Mesenchymal stem cell (in vitro differentiated cells and primary cell): Measurements from ENCODE around the gene GEMIN5.

Source experiments
- DNase-seq: peaks from one replicate; pipeline ENCODE4 v3.0.0-alpha.2; 2013
- H2AFZ ChIP-seq: one replicate; pipeline ENCODE4 v1.6.1; 2013; ENCODE audit warnings: low read depth, mild to moderate bottlenecking, control low read depth, inconsistent platforms, low read length, moderate library complexity
- H2AK5ac ChIP-seq: 2 replicates; pipeline ENCODE4 v1.6.1; 2013; ENCODE audit warnings: low read length, moderate library complexity, mild to moderate bottlenecking, inconsistent platforms; ENCODE audit not compliant: severe bottlenecking
- H2BK120ac ChIP-seq: one replicate; pipeline ENCODE4 v1.6.1; 2013; ENCODE audit warnings: low read depth, mild to moderate bottlenecking, inconsistent platforms, low read length, moderate library complexity
- H2BK12ac ChIP-seq, 2 experiments: one replicate each; pipeline ENCODE4 v1.6.1; 2013; ENCODE audit warnings: inconsistent platforms in 2 of 2, low read length in 2 of 2, mild to moderate bottlenecking in 2 of 2, moderate library complexity in 2 of 2, control low read depth in 1 of 2
- H2BK15ac ChIP-seq: one replicate; pipeline ENCODE4 v1.6.1; 2013; ENCODE audit warnings: mild to moderate bottlenecking, low read depth, inconsistent platforms; ENCODE audit not compliant: poor library complexity, severe bottlenecking
- H2BK5ac ChIP-seq: 2 replicates; pipeline ENCODE4 v1.6.1; 2013; ENCODE audit warnings: low read depth, mild to moderate bottlenecking, low read length, control low read depth, inconsistent platforms; ENCODE audit not compliant: poor library complexity, severe bottlenecking
- H3K14ac ChIP-seq, 2 experiments: one replicate each; pipeline ENCODE4 v1.6.1; 2013; ENCODE audit warnings: inconsistent platforms in 2 of 2, low read length in 2 of 2, control low read depth in 1 of 2, mild to moderate bottlenecking in 1 of 2, moderate library complexity in 1 of 2
- H3K18ac ChIP-seq, 2 experiments: one replicate each; pipeline ENCODE4 v1.6.1; 2013; ENCODE audit warnings: inconsistent platforms in 2 of 2, low read length in 2 of 2, control low read depth in 1 of 2, low read depth in 1 of 2, mild to moderate bottlenecking in 1 of 2
- H3K23ac ChIP-seq, 2 experiments: one replicate each; pipeline ENCODE4 v1.6.1; 2013; ENCODE audit warnings: inconsistent platforms in 2 of 2, low read length in 2 of 2, mild to moderate bottlenecking in 2 of 2, moderate library complexity in 2 of 2, control low read depth in 1 of 2
- H3K27ac ChIP-seq: 2 replicates; pipeline ENCODE4 v1.5.1; 2013; ENCODE audit warnings: mild to moderate bottlenecking, moderate library complexity, low read length, control low read depth, inconsistent platforms; ENCODE audit not compliant: poor library complexity, severe bottlenecking
- H3K27me3 ChIP-seq, 2 experiments: 2 replicates each; pipeline versions ENCODE4 v1.6.1 to v1.7.0; 2013; ENCODE audit warnings: low read length in 2 of 2, mild to moderate bottlenecking in 2 of 2, moderate library complexity in 2 of 2, control low read depth in 1 of 2, inconsistent platforms in 1 of 2; ENCODE audit not compliant: control insufficient read depth in 1 of 2, insufficient read depth in 1 of 2
- H3K36me3 ChIP-seq, 2 experiments: 2 replicates each; pipeline versions ENCODE4 v1.6.1 to v1.7.0; 2013; ENCODE audit warnings: low read length in 2 of 2, control low read depth in 1 of 2, inconsistent platforms in 1 of 2, low read depth in 1 of 2, mild to moderate bottlenecking in 1 of 2; ENCODE audit not compliant: insufficient read depth in 2 of 2, control insufficient read depth in 1 of 2
- H3K4ac ChIP-seq, 2 experiments: one replicate each; pipeline ENCODE4 v1.6.1; 2013; ENCODE audit warnings: inconsistent platforms in 2 of 2, low read length in 2 of 2, mild to moderate bottlenecking in 2 of 2, moderate library complexity in 2 of 2, control low read depth in 1 of 2, low read depth in 1 of 2
- H3K4me1 ChIP-seq: 2 replicates; pipeline ENCODE4 v1.6.1; 2013; ENCODE audit warnings: low read depth, low read length, control low read depth; ENCODE audit not compliant: control insufficient read depth, insufficient read depth
- H3K4me2 ChIP-seq: 2 replicates; pipeline ENCODE4 v1.6.1; 2013; ENCODE audit warnings: low read length, mild to moderate bottlenecking, inconsistent platforms; ENCODE audit not compliant: poor library complexity, severe bottlenecking
- H3K4me3 ChIP-seq, 2 experiments: 2 replicates each; pipeline versions ENCODE4 v1.5.1 to v1.7.0; 2013; ENCODE audit warnings: low read length in 2 of 2, mild to moderate bottlenecking in 2 of 2, control low read depth in 1 of 2, low read depth in 1 of 2; ENCODE audit not compliant: insufficient read depth in 1 of 2
- H3K79me1 ChIP-seq: replicated peaks from 2 replicates; pipeline ENCODE4 v1.6.1; 2013; ENCODE audit warnings: mild to moderate bottlenecking, control low read depth, low read length, inconsistent platforms; ENCODE audit not compliant: poor library complexity, severe bottlenecking
- H3K9ac ChIP-seq: 2 replicates; pipeline ENCODE4 v1.7.0; 2013; ENCODE audit warnings: mild to moderate bottlenecking, low read length, moderate library complexity
- H3K9me3 ChIP-seq: 2 replicates; pipeline ENCODE4 v1.7.0; 2013; ENCODE audit warnings: mild to moderate bottlenecking, low read length; ENCODE audit not compliant: control insufficient read depth
- H4K8ac ChIP-seq: one replicate; pipeline ENCODE4 v1.6.1; 2013; ENCODE audit warnings: inconsistent platforms, mild to moderate bottlenecking, low read length, moderate library complexity
- H4K91ac ChIP-seq: one replicate; pipeline ENCODE4 v1.6.1; 2013; ENCODE audit warnings: mild to moderate bottlenecking, low read length, inconsistent platforms
- WGBS: methylation state at CpG from one replicate; pipeline ENCODE4 v1.1.7; 2013; ENCODE audit warnings: mixed read lengths; 5-methylcytosine and 5-hydroxymethylcytosine counted together

The GEMIN5 gene

DNA sequence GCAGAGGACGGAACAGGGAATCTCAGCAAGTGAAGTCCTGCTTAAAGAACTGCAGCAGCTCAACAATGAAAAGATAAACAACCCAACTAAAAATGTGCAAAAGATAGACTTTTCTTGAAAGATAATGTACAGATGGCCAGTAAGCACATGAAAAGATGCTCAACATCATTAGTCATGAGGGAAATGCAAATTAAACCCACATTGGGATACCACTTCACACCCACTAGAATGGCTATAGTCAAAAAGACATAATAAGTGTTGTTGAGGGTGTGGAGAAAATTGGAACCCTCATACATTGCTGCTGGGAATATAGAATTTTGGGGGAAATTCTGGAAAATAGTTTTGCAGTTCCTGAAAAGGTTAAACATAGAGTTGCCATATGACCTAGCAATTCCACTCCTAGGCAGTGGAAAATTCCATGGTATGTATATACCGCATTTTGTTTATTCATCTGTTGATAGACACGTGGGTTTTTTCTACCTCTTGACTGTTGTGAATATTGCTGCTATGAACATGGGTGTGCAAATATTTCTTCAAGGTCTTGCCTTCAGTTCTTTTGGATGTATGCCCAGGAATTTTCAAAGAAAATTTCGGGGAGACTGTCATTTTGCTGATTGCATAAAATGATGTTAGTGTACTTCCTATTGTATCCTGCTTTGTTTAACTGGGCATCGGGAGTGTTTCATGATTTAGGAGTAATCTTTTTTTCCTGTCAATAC is 72.4 kb downstream of the GEMIN5 start:
- no peaks in the 10 kb centered on the region for H3K9me3 ChIP-seq
- 85% methylated on average over 5 of the region's 5 CpGs for WGBS
- H2AFZ ChIP-seq: no peak overlapping the region
- DNase-seq: peak; percentile 23
- H2BK12ac ChIP-seq: no peak overlapping the region
- H3K79me1 ChIP-seq: peaks cover 19% of the 10 kb centered on the region
- no peak overlapping the region for H4K8ac ChIP-seq
- H3K18ac ChIP-seq: no peak overlapping the region
- H2BK5ac ChIP-seq: no peak overlapping the region
- no peak overlapping the region for H3K14ac ChIP-seq
- no peak overlapping the region for H2BK120ac ChIP-seq
- H3K36me3 ChIP-seq: peaks cover 31 to 61% of the 10 kb centered on the region in 2 experiments
- no peak overlapping the region for H3K4me3 ChIP-seq
- H3K27me3 ChIP-seq: no peaks in the 10 kb centered on the region
- H3K27ac ChIP-seq: no peak overlapping the region
- H3K4ac ChIP-seq: no peak overlapping the region
- H2AK5ac ChIP-seq: no peak overlapping the region
- H3K4me2 ChIP-seq: no peak overlapping the region
- H3K23ac ChIP-seq: no peak overlapping the region
- no peak overlapping the region for H4K91ac ChIP-seq
- H3K4me1 ChIP-seq: peaks cover 4% of the 10 kb centered on the region
- no peak overlapping the region for H2BK15ac ChIP-seq
- no peak overlapping the region for H3K9ac ChIP-seq

DNA sequence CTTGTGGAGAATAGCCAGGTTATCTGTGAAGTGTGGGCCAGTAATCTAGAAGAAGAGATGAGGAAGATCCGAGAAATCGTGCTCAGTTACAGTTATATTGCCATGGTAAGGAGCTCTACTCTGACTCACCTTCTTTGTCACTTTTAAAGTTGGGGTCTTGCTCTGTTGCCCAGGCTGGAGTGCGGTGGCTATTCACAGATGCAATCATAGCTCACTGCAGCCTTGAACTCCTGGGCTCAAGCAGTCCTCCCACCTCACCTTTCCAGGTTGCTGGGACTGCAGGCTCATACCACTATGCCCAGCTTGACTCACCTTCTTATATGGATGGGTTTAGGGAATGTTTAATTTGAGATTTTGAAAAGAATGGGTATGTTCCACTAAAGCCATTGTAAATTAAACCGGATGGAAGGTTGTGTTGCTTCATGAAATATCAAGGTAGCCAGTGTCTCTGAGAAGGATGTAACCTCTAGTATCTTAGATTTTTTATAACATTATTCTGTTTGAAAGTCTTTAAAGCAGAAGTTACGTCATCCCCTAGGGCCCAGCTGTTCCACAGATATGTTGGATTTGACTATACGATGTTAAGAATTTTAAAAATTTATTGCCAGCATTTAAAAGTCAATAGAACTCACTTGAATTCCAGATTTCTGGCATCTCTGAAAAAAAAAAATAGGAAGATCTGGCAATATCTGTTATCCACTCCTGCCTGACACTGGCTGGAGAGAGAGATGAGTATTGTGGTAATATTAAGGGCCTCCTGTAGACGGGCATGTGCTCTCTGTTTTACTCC is 74.5 kb downstream of the GEMIN5 start:
- 94% methylated on average over 6 of the region's 7 CpGs for WGBS
- H3K9ac ChIP-seq: no peak overlapping the region

GRCh38 chr5:154862766-154863165 is 75.2 kb downstream of the GEMIN5 start:
- H3K79me1 ChIP-seq: peaks cover 9% of the 10 kb centered on the region
- H3K23ac ChIP-seq: no peak overlapping the region
- H2BK12ac ChIP-seq: no peak overlapping the region
- H4K91ac ChIP-seq: no peak overlapping the region
- no peak overlapping the region for H3K27ac ChIP-seq
- no peak overlapping the region for H2AFZ ChIP-seq
- no peak overlapping the region for H4K8ac ChIP-seq
- H3K18ac ChIP-seq: no peak overlapping the region
- no peak overlapping the region for H3K4me2 ChIP-seq
- peaks cover 7% of the 10 kb centered on the region for H3K4me1 ChIP-seq
- H3K4ac ChIP-seq: no peak overlapping the region
- no peak overlapping the region for H2BK120ac ChIP-seq
- no peak overlapping the region for H3K9ac ChIP-seq
- H2BK5ac ChIP-seq: no peak overlapping the region
- no peaks in the 10 kb centered on the region for H3K9me3 ChIP-seq
- no peak overlapping the region for H3K4me3 ChIP-seq
- WGBS: 94% methylated on average over 1 of the region's 2 CpGs
- peaks cover 16 to 46% of the 10 kb centered on the region in 2 experiments for H3K36me3 ChIP-seq
- peak overlapping the region; percentile 28 for H2AK5ac ChIP-seq
- H3K14ac ChIP-seq: no peak overlapping the region
- no peak overlapping the region for H2BK15ac ChIP-seq
- no peaks in the 10 kb centered on the region for H3K27me3 ChIP-seq
- peak; percentile 47 for DNase-seq

More for the DNA sequence above, 74.5 kb downstream of the GEMIN5 start:
- Histone ChIP-seq H2BK5ac (no peak overlapping the region), H3K14ac (no peak overlapping the region), H2AFZ (no peak overlapping the region), H3K79me1 (peaks cover 9% of the 10 kb centered on the region), H3K9me3 (no peaks in the 10 kb centered on the region), H4K8ac (no peak overlapping the region), H3K4me1 (peaks cover 7% of the 10 kb centered on the region), H3K36me3 (peaks cover 17 to 48% of the 10 kb centered on the region in 2 experiments), H3K4ac (no peak overlapping the region), H3K27ac (no peak overlapping the region), H2AK5ac (no peak overlapping the region), H2BK12ac (no peak overlapping the region), H4K91ac (no peak overlapping the region), H3K18ac (no peak overlapping the region), H3K4me3 (no peak overlapping the region), H3K27me3 (no peaks in the 10 kb centered on the region), H2BK15ac (no peak overlapping the region), H3K23ac (no peak overlapping the region), H2BK120ac (no peak overlapping the region), H3K4me2 (no peak overlapping the region)
- DNase-seq: no peak

GRCh38 chr5:154861946-154862345 is 76.1 kb downstream of the GEMIN5 start:
- Histone ChIP-seq H3K79me1 (peaks cover 9% of the 10 kb centered on the region), H2BK12ac (no peak overlapping the region), H3K27me3 (no peaks in the 10 kb centered on the region), H4K8ac (no peak overlapping the region), H4K91ac (no peak overlapping the region), H2AFZ (no peak overlapping the region), H3K4ac (no peak overlapping the region), H2BK5ac (no peak overlapping the region), H3K4me2 (no peak overlapping the region), H2BK15ac (no peak overlapping the region), H3K4me3 (no peak overlapping the region), H2AK5ac (no peak overlapping the region), H3K14ac (no peak overlapping the region), H3K23ac (no peak overlapping the region), H3K4me1 (peaks cover 7% of the 10 kb centered on the region), H2BK120ac (no peak overlapping the region), H3K9me3 (no peaks in the 10 kb centered on the region), H3K9ac (no peak overlapping the region), H3K27ac (no peak overlapping the region), H3K36me3 (peaks cover 16 to 38% of the 10 kb centered on the region in 2 experiments), H3K18ac (no peak overlapping the region)
- 86% methylated on average over 8 of the region's 8 CpGs for WGBS
- DNase-seq: no peak
